ENCODE data around the gene IGFBPL1.

Gene IGFBPL1

DNA sequence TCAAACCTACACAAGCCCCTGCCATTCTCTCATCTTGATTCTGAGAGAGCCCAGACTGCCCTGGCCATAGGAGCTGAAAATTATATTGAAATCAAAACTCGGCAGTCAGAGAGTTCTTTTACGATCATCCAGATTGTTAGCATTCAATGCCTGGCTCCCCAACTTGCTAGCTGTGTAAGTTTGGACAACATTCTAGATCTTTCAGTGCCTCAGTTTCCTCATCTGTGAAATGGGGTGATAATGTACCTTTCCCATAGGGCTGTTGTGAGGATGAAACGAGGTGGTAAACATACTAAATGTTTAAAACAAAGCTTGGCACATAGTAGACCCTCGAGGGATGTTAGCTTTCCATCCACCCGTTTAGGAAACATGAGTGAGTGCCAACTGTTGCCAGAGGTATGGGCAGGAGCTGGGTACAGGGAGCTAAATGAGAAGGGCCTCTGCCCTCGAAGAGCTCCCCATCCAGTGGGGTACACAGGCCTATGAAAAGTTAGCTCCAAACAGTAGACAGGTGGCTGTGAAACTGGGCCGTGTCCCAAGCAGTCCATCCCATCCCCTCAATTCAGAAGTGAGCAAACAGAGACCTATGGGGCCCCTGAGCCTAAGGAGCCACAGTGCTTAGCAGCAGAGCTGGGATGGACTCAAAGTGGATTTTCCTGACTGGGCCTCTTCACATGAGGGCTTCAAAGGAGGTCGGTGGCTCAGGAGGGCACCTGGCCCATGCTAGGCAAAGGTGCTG lies 17.3 kb upstream of the IGFBPL1 start:
- no peak overlapping the region for H3K9ac ChIP-seq (ENCODE audit: low read length)
- no peak overlapping the region for H3K4me3 ChIP-seq (ENCODE audit: low read length)
- no peaks in the 10 kb centered on the region for H3K9me3 ChIP-seq (ENCODE audit: control insufficient read depth, low read length)
- peaks cover 20% of the 10 kb centered on the region for H3K27me3 ChIP-seq (replicated peaks; ENCODE audit: control insufficient read depth, insufficient read depth, low read length)
- H3K4me1 ChIP-seq (ENCODE audit: control insufficient read depth, insufficient read depth, low read length), result peaks cover 20% of the 10 kb centered on the region
- DNase-seq (ENCODE audit: low read depth), result no peak
- H3K36me3 ChIP-seq (ENCODE audit: control insufficient read depth, insufficient read depth, low read length, severe bottlenecking), result no peaks in the 10 kb centered on the region

DNA sequence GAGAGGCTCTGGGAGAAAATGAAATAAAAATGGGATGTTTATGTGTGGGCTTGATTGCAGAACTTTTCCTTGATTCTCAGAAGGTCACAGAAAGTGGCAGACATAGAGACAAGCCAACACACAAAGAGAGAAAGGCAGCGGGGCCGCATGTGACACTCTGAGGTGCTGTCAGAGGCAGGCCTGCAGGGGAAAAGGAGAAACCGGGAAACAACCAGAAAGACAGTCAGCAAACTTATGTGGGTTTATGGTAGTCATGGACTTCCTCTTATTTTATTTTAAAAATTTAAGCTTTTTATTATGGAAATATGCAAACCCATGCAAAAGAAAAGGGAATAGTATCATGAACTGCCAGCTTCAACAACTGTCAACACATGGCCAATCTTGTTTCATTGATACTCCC lies 16.3 kb upstream of the IGFBPL1 start:
- H3K36me3 ChIP-seq (ENCODE audit: control insufficient read depth, insufficient read depth, low read length, severe bottlenecking), result no peaks in the 10 kb centered on the region
- peaks cover 15% of the 10 kb centered on the region for H3K27me3 ChIP-seq (replicated peaks; ENCODE audit: control insufficient read depth, insufficient read depth, low read length)
- H3K4me3 ChIP-seq (ENCODE audit: low read length), result no peak overlapping the region
- peaks cover 29% of the 10 kb centered on the region for H3K4me1 ChIP-seq (ENCODE audit: control insufficient read depth, insufficient read depth, low read length)
- no peak for DNase-seq (ENCODE audit: low read depth)
- H3K9ac ChIP-seq (ENCODE audit: low read length), result no peak overlapping the region
- H3K9me3 ChIP-seq (ENCODE audit: control insufficient read depth, low read length), result no peaks in the 10 kb centered on the region

- no peaks in the 10 kb centered on the region for H3K9me3 ChIP-seq (ENCODE audit: control insufficient read depth, low read length)
- no peak for DNase-seq (ENCODE audit: low read depth)
- peaks cover 36% of the 10 kb centered on the region for H3K4me1 ChIP-seq (ENCODE audit: control insufficient read depth, insufficient read depth, low read length)
- H3K9ac ChIP-seq (ENCODE audit: low read length), result no peak overlapping the region
- H3K4me3 ChIP-seq (ENCODE audit: low read length), result no peak overlapping the region
- H3K36me3 ChIP-seq (ENCODE audit: control insufficient read depth, insufficient read depth, low read length, severe bottlenecking), result no peaks in the 10 kb centered on the region
- peaks cover 15% of the 10 kb centered on the region for H3K27me3 ChIP-seq (replicated peaks; ENCODE audit: control insufficient read depth, insufficient read depth, low read length)
Measured at GRCh38 chr9:38439916-38440301, 15.7 kb upstream of the IGFBPL1 start.

DNA sequence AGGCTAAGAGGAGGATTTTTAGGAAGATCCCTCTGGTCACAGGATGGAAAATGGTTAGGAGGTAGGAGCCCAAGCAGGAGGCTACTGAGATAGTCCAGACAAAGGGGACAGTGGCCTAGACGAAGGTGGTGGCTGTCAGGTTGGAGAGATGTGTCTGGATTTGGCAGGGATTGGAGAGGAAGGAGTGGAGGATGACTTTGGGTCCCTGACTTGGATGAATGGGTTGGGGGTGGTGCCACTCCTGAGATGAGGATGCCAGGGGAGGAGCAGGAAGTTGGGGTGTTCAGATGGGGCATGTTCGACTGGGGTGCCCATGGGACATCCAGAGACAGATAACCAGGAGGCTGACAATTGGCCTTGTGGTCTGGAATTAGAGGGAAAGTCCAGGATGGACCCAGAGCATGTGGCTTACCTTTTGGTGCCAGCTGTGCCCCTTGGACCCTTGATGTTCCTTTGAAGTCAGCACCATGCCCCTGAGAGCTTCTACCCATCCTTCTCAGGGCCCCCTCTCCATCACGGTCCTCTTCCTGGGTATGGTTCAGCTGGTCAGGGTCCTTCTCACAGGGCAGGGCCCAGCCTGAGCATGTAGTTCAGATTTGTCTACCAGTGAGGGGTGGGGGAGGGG lies 15.1 kb upstream of the IGFBPL1 start:
- H3K27me3 ChIP-seq (replicated peaks; ENCODE audit: control insufficient read depth, insufficient read depth, low read length), result peaks cover 15% of the 10 kb centered on the region
- peaks cover 41% of the 10 kb centered on the region for H3K4me1 ChIP-seq (ENCODE audit: control insufficient read depth, insufficient read depth, low read length)
- H3K36me3 ChIP-seq (ENCODE audit: control insufficient read depth, insufficient read depth, low read length, severe bottlenecking), result no peaks in the 10 kb centered on the region
- no peak overlapping the region for H3K4me3 ChIP-seq (ENCODE audit: low read length)
- no peaks in the 10 kb centered on the region for H3K9me3 ChIP-seq (ENCODE audit: control insufficient read depth, low read length)
- no peak overlapping the region for H3K9ac ChIP-seq (ENCODE audit: low read length)
- DNase-seq (ENCODE audit: low read depth), result no peak

DNA sequence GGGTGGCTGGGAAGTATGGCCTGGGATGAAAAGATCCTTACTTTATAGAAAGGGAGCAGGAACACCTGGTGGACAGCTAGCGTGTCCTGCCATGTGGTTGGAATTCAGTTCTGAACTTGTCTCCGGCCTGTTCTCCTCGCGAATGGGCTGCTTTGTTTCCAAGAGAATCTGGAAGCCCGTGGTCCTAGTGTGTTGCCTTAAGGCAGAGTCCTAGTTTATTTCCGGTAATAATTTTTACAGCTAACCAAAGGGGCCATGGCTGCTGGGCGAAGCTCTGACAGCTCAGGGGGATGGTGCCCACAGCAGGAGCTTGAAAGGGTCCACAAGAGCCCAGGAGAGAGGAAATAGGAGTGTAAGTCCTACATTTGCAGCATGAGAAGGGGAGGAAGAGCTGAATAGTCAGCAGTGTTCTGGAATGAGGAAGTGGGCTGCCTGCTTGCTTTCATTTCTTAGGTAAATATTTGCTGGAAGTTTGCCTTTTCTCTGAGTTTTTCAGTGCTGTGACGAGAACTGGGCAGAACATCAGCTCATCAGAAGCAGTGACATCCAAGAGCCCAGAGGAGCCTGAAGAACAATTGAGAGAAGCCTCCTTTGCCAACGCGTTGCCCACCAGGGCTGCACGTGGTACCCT lies 13.1 kb upstream of the IGFBPL1 start:
- Histone ChIP-seq H3K36me3 (ENCODE audit: control insufficient read depth, insufficient read depth, low read length, severe bottlenecking) (no peaks in the 10 kb centered on the region), H3K9me3 (ENCODE audit: control insufficient read depth, low read length) (no peaks in the 10 kb centered on the region), H3K4me1 (ENCODE audit: control insufficient read depth, insufficient read depth, low read length) (peaks cover 42% of the 10 kb centered on the region), H3K9ac (ENCODE audit: low read length) (no peak overlapping the region), H3K4me3 (ENCODE audit: low read length) (no peak overlapping the region), H3K27me3 (replicated peaks; ENCODE audit: control insufficient read depth, insufficient read depth, low read length) (peaks cover 11% of the 10 kb centered on the region)
- peak; percentile 49 for DNase-seq (ENCODE audit: low read depth)

DNA sequence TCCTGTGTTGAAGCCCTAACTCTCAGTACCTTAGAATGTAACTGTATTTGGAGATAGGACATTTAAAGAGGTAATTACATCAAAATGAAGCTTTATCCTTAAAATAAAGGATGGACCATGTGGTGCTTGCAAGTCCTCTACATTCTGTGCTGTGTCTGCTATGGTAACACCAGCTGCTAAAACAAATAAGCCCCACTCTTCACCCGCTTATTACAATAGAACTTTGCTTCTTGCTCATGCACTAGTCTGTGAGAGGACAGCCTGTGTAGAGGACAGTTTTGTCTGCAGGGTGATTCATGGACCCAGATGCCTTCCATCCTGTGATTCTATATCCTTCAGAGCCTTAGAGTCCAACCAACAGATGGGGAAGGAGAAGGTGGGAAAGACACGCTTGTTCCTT lies 12.5 kb upstream of the IGFBPL1 start:
- H3K9ac ChIP-seq (ENCODE audit: low read length), result no peak overlapping the region
- no peak for DNase-seq (ENCODE audit: low read depth)
- peaks cover 5% of the 10 kb centered on the region for H3K27me3 ChIP-seq (replicated peaks; ENCODE audit: control insufficient read depth, insufficient read depth, low read length)
- no peak overlapping the region for H3K4me3 ChIP-seq (ENCODE audit: low read length)
- peaks cover 42% of the 10 kb centered on the region for H3K4me1 ChIP-seq (ENCODE audit: control insufficient read depth, insufficient read depth, low read length)
- H3K36me3 ChIP-seq (ENCODE audit: control insufficient read depth, insufficient read depth, low read length, severe bottlenecking), result no peaks in the 10 kb centered on the region
- H3K9me3 ChIP-seq (ENCODE audit: control insufficient read depth, low read length), result no peaks in the 10 kb centered on the region

- H3K4me3 ChIP-seq (ENCODE audit: low read length), result no peak overlapping the region
- no peaks in the 10 kb centered on the region for H3K9me3 ChIP-seq (ENCODE audit: control insufficient read depth, low read length)
- peak; percentile 9 for DNase-seq (ENCODE audit: low read depth)
- peaks cover 42% of the 10 kb centered on the region for H3K4me1 ChIP-seq (ENCODE audit: control insufficient read depth, insufficient read depth, low read length)
- H3K9ac ChIP-seq (ENCODE audit: low read length), result peak overlapping the region; percentile 13
- peaks cover 10% of the 10 kb centered on the region for H3K27me3 ChIP-seq (replicated peaks; ENCODE audit: control insufficient read depth, insufficient read depth, low read length)
- H3K36me3 ChIP-seq (ENCODE audit: control insufficient read depth, insufficient read depth, low read length, severe bottlenecking), result no peaks in the 10 kb centered on the region
Measured at GRCh38 chr9:38435521-38435920, 11.3 kb upstream of the IGFBPL1 start.

DNA sequence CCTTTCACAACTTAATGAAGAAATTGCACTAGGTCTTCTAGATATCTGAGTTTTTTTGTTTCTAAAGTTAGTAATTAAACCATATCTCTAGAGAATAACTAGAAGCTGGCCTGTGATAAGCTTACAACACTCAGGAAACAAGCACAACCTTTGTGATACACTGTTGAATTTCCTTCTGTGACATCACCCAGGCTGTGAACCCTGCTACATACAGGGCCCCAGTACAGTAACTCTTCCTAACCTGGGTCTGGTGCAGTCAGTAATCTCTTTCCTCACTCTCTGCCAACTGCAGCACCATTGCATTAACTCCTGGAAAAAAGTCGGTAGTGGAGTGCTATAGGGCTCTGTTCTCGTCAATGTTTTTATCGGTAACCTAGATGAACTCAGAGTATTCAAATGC lies 10.6 kb upstream of the IGFBPL1 start:
- Histone ChIP-seq H3K9ac (ENCODE audit: low read length) (peak overlapping the region; percentile 25), H3K4me1 (ENCODE audit: control insufficient read depth, insufficient read depth, low read length) (peaks cover 42% of the 10 kb centered on the region), H3K9me3 (ENCODE audit: control insufficient read depth, low read length) (no peaks in the 10 kb centered on the region), H3K27me3 (replicated peaks; ENCODE audit: control insufficient read depth, insufficient read depth, low read length) (peaks cover 17% of the 10 kb centered on the region), H3K36me3 (ENCODE audit: control insufficient read depth, insufficient read depth, low read length, severe bottlenecking) (no peaks in the 10 kb centered on the region), H3K4me3 (ENCODE audit: low read length) (no peak overlapping the region)
- no peak for DNase-seq (ENCODE audit: low read depth)

DNA sequence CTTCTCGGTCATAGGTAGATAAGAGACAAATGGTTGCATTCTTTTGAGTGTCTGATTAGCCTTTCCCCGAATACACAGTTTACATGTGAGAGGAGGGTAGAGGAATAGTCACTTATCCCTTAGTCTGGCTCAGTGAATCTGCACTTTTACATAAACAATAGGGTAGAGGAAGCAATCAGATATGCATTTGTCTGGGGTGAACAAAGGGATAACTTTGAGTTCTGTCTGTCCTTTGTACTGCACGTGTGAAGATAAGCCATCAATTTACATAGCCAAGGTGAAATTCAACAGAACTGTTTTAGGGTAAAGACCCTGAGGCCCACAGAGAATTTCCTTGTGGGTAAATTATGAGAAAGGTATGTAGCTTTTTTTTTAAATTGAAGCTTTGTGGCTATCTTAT lies 10.1 kb upstream of the IGFBPL1 start:
- H3K9me3 ChIP-seq (ENCODE audit: control insufficient read depth, low read length), result no peaks in the 10 kb centered on the region
- peaks cover 18% of the 10 kb centered on the region for H3K27me3 ChIP-seq (replicated peaks; ENCODE audit: control insufficient read depth, insufficient read depth, low read length)
- H3K9ac ChIP-seq (ENCODE audit: low read length), result peak overlapping the region; percentile 25
- H3K36me3 ChIP-seq (ENCODE audit: control insufficient read depth, insufficient read depth, low read length, severe bottlenecking), result no peaks in the 10 kb centered on the region
- H3K4me3 ChIP-seq (ENCODE audit: low read length), result no peak overlapping the region
- DNase-seq (ENCODE audit: low read depth), result no peak
- H3K4me1 ChIP-seq (ENCODE audit: control insufficient read depth, insufficient read depth, low read length), result peaks cover 42% of the 10 kb centered on the region

- Histone ChIP-seq H3K9ac (ENCODE audit: low read length) (no peak overlapping the region), H3K4me3 (ENCODE audit: low read length) (no peak overlapping the region), H3K27me3 (replicated peaks; ENCODE audit: control insufficient read depth, insufficient read depth, low read length) (peaks cover 18% of the 10 kb centered on the region), H3K36me3 (ENCODE audit: control insufficient read depth, insufficient read depth, low read length, severe bottlenecking) (no peaks in the 10 kb centered on the region), H3K9me3 (ENCODE audit: control insufficient read depth, low read length) (no peaks in the 10 kb centered on the region), H3K4me1 (ENCODE audit: control insufficient read depth, insufficient read depth, low read length) (peaks cover 42% of the 10 kb centered on the region)
- peak; percentile 71 for DNase-seq (ENCODE audit: low read depth)
Measured at GRCh38 chr9:38432922-38433510, 8.8 kb upstream of the IGFBPL1 start.

- H3K36me3 ChIP-seq (ENCODE audit: control insufficient read depth, insufficient read depth, low read length, severe bottlenecking), result no peaks in the 10 kb centered on the region
- peaks cover 32% of the 10 kb centered on the region for H3K4me1 ChIP-seq (ENCODE audit: control insufficient read depth, insufficient read depth, low read length)
- no peaks in the 10 kb centered on the region for H3K9me3 ChIP-seq (ENCODE audit: control insufficient read depth, low read length)
- no peak for DNase-seq (ENCODE audit: low read depth)
- H3K4me3 ChIP-seq (ENCODE audit: low read length), result no peak overlapping the region
- no peak overlapping the region for H3K9ac ChIP-seq (ENCODE audit: low read length)
- H3K27me3 ChIP-seq (replicated peaks; ENCODE audit: control insufficient read depth, insufficient read depth, low read length), result peaks cover 37% of the 10 kb centered on the region
Measured at GRCh38 chr9:38431116-38431515, 6.9 kb upstream of the IGFBPL1 start.
